Large intestine (tissue), 12 donors: Measurements from ENCODE around the gene TGIF2. TPM values are rescaled to one million over a fixed set of nuclear protein-coding genes. Genes with fewer than 3 reads are reported as not detected.

Source experiments
- DNase-seq, 2 donors: peaks; one replicate each; pipeline versions ENCODE4 v3.0.0 to v3.0.0-alpha.2; 2013
- H3K27ac ChIP-seq: one replicate; pipeline ENCODE4 v1.5.1; 2013; ENCODE audit warnings: low read length
- H3K27me3 ChIP-seq: 2 replicates; pipeline ENCODE4 v1.6.1; 2013; ENCODE audit warnings: low read length; ENCODE audit not compliant: control insufficient read depth, insufficient read depth
- H3K36me3 ChIP-seq: 2 replicates; pipeline ENCODE4 v1.6.1; 2013; ENCODE audit warnings: low read length; ENCODE audit not compliant: control insufficient read depth, insufficient read depth
- H3K4me1 ChIP-seq: one replicate; pipeline ENCODE4 v1.6.1; 2013; ENCODE audit warnings: low read length; ENCODE audit not compliant: control insufficient read depth, insufficient read depth
- H3K4me3 ChIP-seq: one replicate; pipeline ENCODE4 v1.5.1; 2013; ENCODE audit warnings: low read length
- H3K9me3 ChIP-seq: one replicate; pipeline ENCODE4 v1.6.1; 2013; ENCODE audit warnings: mild to moderate bottlenecking, low read depth, low read length, moderate library complexity; ENCODE audit not compliant: control insufficient read depth
- WGBS: methylation state at CpG from one replicate; pipeline ENCODE4 v1.1.5; 2013; ENCODE audit warnings: low lambda C conversion rate; ENCODE audit not compliant: insufficient coverage; 5-methylcytosine and 5-hydroxymethylcytosine counted together
- long read RNA-seq, 11 donors: transcript quantifications; one replicate each; lab custom pipeline, GENCODE V29; 2026
- polyA plus RNA-seq: library from polyadenylated mRNA; unstranded; fragments of 120-200 nt; gene quantifications from one replicate; pipeline ENCODE4 v1.2.1, GENCODE V29; 2013

Gene TGIF2
- polyA plus RNA-seq, result 42.0 TPM
- long read RNA-seq, donor 1, transcript TGIF2-201 (3 exons, 3,406 nt), result major isoform, 6 of 6 reads
- long read RNA-seq, donor 1, partial matches to known transcripts, result 0 of 6 reads
- long read RNA-seq, donor 1, other reads (novel, unspliced or antisense), result 0 of 6 reads
- long read RNA-seq, donor 2, transcript TGIF2-201 (3 exons, 3,406 nt), result major isoform, 15 of 20 reads
- long read RNA-seq, donor 2, partial matches to known transcripts, result 0 of 20 reads
- long read RNA-seq, donor 2, other reads (novel, unspliced or antisense), result 0 of 20 reads
- long read RNA-seq, donor 3, transcript TGIF2-201 (3 exons, 3,406 nt), result major isoform, 11 of 37 reads
- long read RNA-seq, donor 3, partial matches to known transcripts, result 24 of 37 reads
- long read RNA-seq, donor 3, other reads (novel, unspliced or antisense), result 0 of 37 reads
- long read RNA-seq, donor 4, partial matches to known transcripts, result 0 of 1 reads
- long read RNA-seq, donor 4, other reads (novel, unspliced or antisense), result 0 of 1 reads
- long read RNA-seq, donor 5, partial matches to known transcripts, result 0 of 4 reads
- long read RNA-seq, donor 5, other reads (novel, unspliced or antisense), result 0 of 4 reads
- long read RNA-seq, donor 6, transcript TGIF2-201 (3 exons, 3,406 nt), result major isoform, 5 of 6 reads
- long read RNA-seq, donor 6, partial matches to known transcripts, result 0 of 6 reads
- long read RNA-seq, donor 6, other reads (novel, unspliced or antisense), result 0 of 6 reads
- long read RNA-seq, donor 7, transcript TGIF2-201 (3 exons, 3,406 nt), result major isoform, 5 of 7 reads
- long read RNA-seq, donor 7, partial matches to known transcripts, result 0 of 7 reads
- long read RNA-seq, donor 7, other reads (novel, unspliced or antisense), result 0 of 7 reads
- long read RNA-seq, donor 8, transcript TGIF2-201 (3 exons, 3,406 nt), result major isoform, 9 of 12 reads
- long read RNA-seq, donor 8, partial matches to known transcripts, result 0 of 12 reads
- long read RNA-seq, donor 8, other reads (novel, unspliced or antisense), result 0 of 12 reads
- long read RNA-seq, donor 9, transcript TGIF2-201 (3 exons, 3,406 nt), result major isoform, 5 of 5 reads
- long read RNA-seq, donor 9, partial matches to known transcripts, result 0 of 5 reads
- long read RNA-seq, donor 9, other reads (novel, unspliced or antisense), result 0 of 5 reads
- long read RNA-seq, donor 10, transcript TGIF2-201 (3 exons, 3,406 nt), result major isoform, 8 of 10 reads
- long read RNA-seq, donor 10, partial matches to known transcripts, result 0 of 10 reads
- long read RNA-seq, donor 10, other reads (novel, unspliced or antisense), result 0 of 10 reads
- long read RNA-seq, donor 11, transcript TGIF2-201 (3 exons, 3,406 nt), result major isoform, 8 of 8 reads
- long read RNA-seq, donor 11, partial matches to known transcripts, result 0 of 8 reads
- long read RNA-seq, donor 11, other reads (novel, unspliced or antisense), result 0 of 8 reads

DNA sequence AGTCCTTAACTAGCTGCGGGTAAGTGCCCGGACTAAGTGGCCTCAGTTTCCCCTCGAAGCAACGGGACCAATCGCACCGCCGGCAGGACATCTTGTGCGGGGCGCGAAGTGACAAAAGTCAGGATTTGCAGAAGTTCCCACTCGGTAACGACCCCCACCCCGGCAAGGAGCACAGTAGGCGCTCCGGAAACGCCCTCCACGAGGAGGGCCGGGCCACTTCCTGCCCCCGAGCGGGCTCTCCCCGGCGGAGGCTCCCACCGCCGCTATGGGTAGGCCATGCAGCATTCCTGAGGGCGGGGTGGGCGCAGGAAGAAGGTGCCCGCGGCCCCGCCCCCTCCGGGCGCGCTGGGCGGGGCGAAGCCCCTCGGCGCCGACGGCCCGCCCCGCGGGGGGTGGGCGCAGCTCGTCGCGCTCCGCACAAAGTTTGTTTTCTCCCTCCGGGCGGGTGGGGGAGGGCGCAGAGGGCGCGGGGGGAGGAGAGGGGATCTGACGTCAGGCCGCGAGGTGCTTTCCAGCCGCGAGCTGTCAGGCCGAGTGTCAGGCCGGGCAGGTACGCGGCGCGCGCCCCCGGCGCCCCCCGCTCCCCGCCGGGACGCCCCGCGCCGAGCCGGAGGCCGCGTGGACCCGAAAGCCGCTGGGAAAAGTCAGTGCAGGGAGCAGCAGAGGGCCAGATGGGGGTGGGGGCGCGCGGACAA lies at the start of gene TGIF2:
TGIF2 (plus strand) TSS at position 495 of the 695 bp plus-strand sequence. CDS start 5,178 bp downstream, outside the sequence.
- H3K27me3 ChIP-seq, result no peaks in the 10 kb centered on the region
- DNase-seq, result peak; percentile 89 to 96
- WGBS, result no CpG with 5 or more reads among the region's 80 CpGs
- no peaks in the 10 kb centered on the region for H3K9me3 ChIP-seq
- peak within 1 kb of the TSS; percentile 100 for H3K27ac ChIP-seq
- peaks cover 40% of the 10 kb centered on the region for H3K4me1 ChIP-seq
- H3K4me3 ChIP-seq, result peak within 1 kb of the TSS; percentile 99
- peaks cover 6% of the 10 kb centered on the region for H3K36me3 ChIP-seq

DNA sequence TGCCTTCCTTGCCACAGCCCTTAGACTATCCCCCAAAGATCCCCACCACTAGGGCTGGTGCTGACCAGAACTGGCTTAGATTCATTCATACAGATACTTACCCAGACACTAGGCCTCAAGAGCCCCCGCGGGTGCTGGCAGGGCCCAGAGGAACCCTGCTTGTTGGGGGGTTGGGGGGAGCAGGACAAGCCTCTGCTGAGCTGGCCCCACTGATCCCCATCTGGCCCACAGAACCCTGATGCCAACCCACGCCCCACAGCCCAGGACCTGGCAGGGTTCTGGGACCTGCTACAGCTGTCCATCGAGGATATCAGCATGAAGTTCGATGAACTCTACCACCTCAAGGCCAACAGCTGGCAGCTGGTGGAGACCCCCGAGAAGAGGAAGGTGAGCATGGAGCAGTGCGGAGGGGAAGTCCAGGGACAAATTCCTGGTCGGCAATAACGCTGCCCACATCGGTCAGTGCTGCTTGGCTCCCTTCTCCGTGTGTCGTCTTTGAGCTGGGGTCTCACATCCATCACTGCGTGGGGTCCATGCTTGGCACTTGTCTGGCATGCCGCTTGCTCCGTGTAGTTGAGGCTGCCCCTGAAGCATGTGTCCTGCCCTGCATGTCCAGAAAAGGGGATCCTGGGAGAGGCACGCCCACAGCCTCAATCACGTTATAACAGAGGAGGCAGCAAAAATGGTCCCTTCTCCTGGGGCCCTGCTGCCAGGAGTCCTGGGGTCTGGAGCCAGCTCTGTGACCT lies 47.6 kb upstream of the TGIF2 start:
- DNase-seq, result no peak
- Histone ChIP-seq H3K36me3 (peaks cover 66% of the 10 kb centered on the region), H3K27me3 (no peaks in the 10 kb centered on the region), H3K9me3 (peaks cover 3% of the 10 kb centered on the region), H3K4me3 (no peak overlapping the region), H3K4me1 (no peaks in the 10 kb centered on the region), H3K27ac (no peak overlapping the region)
- WGBS, result no CpG with 5 or more reads among the region's 17 CpGs

DNA sequence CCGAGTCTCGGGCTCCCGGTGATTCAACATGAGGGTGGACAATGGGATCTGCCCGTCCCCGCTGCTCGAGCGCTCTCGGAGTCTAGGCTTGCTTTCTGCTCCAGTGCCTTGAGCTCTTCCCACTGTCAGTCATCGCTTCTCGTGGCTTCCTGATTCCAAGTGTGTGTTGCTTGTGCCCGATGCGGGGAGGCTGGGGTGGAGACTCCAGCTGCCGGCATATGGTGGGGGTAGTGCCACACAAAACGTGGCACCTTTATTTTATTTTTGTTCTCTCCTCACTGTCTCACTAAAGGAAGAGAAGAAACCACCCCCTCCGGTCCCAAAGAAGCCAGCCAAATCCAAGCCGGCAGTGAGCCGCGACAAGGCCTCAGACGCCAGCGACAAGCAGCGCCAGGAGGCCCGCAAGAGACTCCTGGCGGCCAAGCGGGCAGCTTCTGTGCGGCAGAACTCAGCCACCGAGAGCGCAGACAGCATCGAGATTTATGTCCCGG lies 46.8 kb upstream of the TGIF2 start:
- Histone ChIP-seq H3K4me1 (no peaks in the 10 kb centered on the region), H3K27me3 (no peaks in the 10 kb centered on the region), H3K36me3 (peaks cover 60% of the 10 kb centered on the region), H3K27ac (no peak overlapping the region), H3K9me3 (peaks cover 3% of the 10 kb centered on the region), H3K4me3 (no peak overlapping the region)
- DNase-seq, result no peak
- WGBS, result no CpG with 5 or more reads among the region's 29 CpGs

DNA sequence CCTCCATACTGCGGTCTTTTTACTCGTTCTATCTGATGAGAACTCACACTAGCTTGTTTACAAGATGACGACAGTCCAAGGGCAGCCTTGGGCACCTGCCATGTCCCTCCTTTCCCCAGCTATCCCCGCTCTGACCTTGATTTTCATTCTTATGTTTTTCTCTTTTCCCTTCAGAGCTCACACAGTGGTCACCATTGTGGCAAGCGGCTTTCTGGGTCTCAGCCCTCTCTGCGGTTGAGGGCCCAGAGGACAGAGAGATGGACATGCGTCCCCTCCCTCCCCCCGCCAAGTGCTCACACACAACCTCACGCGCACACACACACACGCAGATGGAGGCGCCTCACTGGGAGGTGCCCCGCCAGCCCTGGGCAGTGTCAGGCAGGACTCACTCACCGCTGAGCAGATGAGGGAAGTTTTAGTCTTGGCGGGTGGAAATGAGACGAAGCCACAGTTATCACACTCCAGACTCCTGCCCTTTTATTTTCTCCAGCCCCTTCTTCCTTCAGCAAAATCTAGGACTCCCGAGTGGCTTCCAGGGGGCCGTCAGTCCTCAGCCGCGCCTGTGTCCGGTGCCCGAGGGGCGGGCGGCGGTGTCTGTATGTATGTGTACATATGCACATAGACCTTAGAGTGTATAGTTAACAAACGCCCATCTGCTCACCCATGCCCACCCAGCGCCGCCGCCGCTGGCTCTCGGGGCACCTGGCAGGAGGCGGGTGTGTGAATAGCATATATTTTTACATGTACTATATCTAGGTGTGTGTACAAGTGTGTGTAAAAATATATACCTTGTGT lies 45.9 kb upstream of the TGIF2 start:
- no CpG with 5 or more reads among the region's 32 CpGs for WGBS

DNA sequence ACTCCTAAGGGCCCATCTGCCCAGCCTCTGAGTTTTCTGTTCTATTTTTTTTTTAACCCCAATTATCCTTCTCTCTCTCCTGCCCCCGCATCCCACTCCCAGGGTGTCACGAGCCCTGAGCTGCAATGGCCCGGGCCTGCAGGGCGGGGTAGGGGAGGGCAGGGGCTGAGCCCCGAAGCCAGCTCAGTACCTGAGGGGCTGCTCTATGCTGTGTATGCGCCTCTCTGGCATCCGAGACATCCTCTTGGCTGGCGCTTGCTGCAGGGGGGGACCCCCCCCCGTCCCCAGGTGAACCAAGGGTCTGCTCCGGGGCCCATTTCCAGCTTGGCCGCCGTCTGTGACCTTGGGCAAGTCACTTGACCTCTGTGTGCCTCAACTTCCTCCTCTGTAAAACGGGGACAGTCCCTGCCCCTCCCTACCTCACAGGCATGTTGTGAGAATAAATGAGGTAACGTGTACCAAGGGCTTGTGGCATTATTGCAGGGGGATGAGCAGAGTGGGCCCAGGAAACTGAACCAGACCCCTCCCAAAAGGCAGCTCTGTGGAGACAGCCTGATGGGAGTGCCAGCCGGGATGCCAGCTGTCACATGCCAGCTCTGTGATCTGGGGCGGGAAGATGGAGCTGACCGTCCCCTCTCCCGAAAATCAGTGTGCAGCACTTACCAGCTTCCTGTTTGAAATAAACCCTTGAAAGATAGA lies 45.1 kb upstream of the TGIF2 start:
- Histone ChIP-seq H3K36me3 (peaks cover 45% of the 10 kb centered on the region), H3K4me1 (no peaks in the 10 kb centered on the region), H3K27me3 (no peaks in the 10 kb centered on the region), H3K27ac (no peak overlapping the region), H3K9me3 (peaks cover 3% of the 10 kb centered on the region), H3K4me3 (no peak overlapping the region)
- WGBS, result no CpG with 5 or more reads among the region's 18 CpGs
- no peak for DNase-seq

More for the DNA sequence above, 45.9 kb upstream of the TGIF2 start:
- peaks cover 52% of the 10 kb centered on the region for H3K36me3 ChIP-seq
- no peaks in the 10 kb centered on the region for H3K27me3 ChIP-seq
- no peak overlapping the region for H3K4me3 ChIP-seq
- H3K9me3 ChIP-seq, result peaks cover 3% of the 10 kb centered on the region
- H3K27ac ChIP-seq, result no peak overlapping the region
- no peak for DNase-seq
- no peaks in the 10 kb centered on the region for H3K4me1 ChIP-seq

DNA sequence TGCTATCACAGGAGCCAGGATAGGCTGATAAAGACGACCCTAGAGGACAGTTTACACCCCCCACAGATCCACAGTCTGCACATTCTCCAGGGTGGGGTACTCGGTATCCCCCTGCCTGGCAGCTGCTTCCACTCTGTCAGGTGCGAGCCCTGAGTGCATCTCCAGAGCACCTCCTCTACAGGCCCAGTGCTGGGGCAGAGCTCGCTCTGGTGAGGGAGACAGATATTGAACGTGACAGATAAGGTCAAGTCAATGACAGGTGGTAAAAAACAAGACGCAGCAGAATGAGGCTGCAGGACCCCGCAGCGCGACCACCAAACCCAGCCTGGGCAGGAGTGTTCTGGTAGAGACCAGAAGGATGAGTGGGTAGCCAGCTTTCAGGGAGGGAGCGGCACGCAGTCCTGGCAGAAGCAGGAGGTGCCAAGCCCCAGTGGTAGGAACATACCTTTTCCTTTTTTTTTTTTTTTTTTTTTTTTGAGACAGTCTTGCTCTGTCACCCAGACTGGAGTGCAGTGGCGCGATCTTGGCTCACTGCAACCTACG lies 44.5 kb upstream of the TGIF2 start:
- Histone ChIP-seq H3K9me3 (peaks cover 3% of the 10 kb centered on the region), H3K27ac (no peak overlapping the region), H3K36me3 (peaks cover 41% of the 10 kb centered on the region), H3K27me3 (no peaks in the 10 kb centered on the region), H3K4me1 (no peaks in the 10 kb centered on the region), H3K4me3 (no peak overlapping the region)
- no peak for DNase-seq
- no CpG with 5 or more reads among the region's 14 CpGs for WGBS

DNA sequence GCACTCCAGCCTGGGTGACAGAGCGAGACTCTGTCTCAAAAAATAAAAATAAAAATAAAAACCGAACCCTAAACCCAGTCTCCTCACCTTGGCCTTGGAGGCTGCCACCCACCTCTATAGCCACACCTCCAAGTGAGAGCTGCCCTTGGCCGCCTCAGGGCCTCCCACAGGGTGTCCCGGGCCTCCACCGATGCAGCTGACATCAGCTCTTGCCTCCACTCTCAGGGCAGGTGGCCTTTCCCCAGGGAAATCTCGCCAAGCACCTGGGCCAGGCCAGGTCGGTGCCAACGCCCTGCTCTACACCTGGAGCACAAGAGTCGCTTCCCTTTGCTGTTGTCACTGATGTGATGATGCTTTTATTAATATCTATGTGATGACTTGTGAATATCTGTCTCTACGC lies 41.0 kb upstream of the TGIF2 start:
- WGBS, result no CpG with 5 or more reads among the region's 10 CpGs
- Histone ChIP-seq H3K27me3 (no peaks in the 10 kb centered on the region), H3K27ac (no peak overlapping the region), H3K36me3 (peaks cover 13% of the 10 kb centered on the region), H3K4me1 (no peaks in the 10 kb centered on the region), H3K4me3 (no peak overlapping the region), H3K9me3 (no peaks in the 10 kb centered on the region)
- no peak for DNase-seq

DNA sequence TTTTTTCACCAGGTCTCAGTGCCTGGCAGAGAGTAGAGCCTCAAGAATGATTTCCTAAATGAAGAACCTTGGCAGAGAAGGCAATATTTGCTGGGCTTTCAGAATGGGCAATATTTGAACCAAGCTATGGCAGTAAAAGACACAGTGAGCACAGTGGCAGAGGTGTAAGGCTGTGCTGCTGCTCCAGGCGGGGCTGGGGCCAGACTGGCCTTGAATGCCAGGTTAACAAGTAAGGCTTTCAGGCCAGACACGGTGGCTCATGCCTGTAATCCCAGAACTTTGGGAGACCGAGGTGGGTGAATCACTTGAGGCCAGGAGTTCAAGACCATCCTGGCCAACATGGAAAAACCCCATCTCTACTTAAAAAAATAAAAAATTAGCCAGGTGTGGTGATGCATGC lies 40.6 kb upstream of the TGIF2 start:
- Histone ChIP-seq H3K4me1 (no peaks in the 10 kb centered on the region), H3K36me3 (peaks cover 9% of the 10 kb centered on the region), H3K27me3 (no peaks in the 10 kb centered on the region), H3K4me3 (no peak overlapping the region), H3K9me3 (no peaks in the 10 kb centered on the region), H3K27ac (no peak overlapping the region)
- no CpG with 5 or more reads among the region's 3 CpGs for WGBS
- no peak for DNase-seq
